Adipocyte (in vitro differentiated cells): ENCODE results near the gene UBXN2A.
"Not testable (repeated sequence)": the region's sequence is repeated elsewhere in the genome, so short reads cannot be mapped to it uniquely, and the experiment has no call there.

Experiments
- DNase-seq: peaks from one replicate; pipeline ENCODE4 v3.0.0-alpha.2; 2015; ENCODE audit warnings: low read depth
- H3K27me3 ChIP-seq: replicated peaks from 2 replicates; pipeline ENCODE4 v1.7.0; 2013; ENCODE audit warnings: mild to moderate bottlenecking, low read length, moderate library complexity; ENCODE audit not compliant: control insufficient read depth, insufficient read depth
- H3K36me3 ChIP-seq: 2 replicates; pipeline ENCODE4 v1.7.0; 2013; ENCODE audit warnings: low read length, mild to moderate bottlenecking, moderate library complexity; ENCODE audit not compliant: control insufficient read depth, insufficient read depth, severe bottlenecking
- H3K4me1 ChIP-seq: 2 replicates; pipeline ENCODE4 v1.7.0; 2013; ENCODE audit warnings: mild to moderate bottlenecking, low read length, moderate library complexity; ENCODE audit not compliant: control insufficient read depth, insufficient read depth
- H3K4me3 ChIP-seq: 2 replicates; pipeline ENCODE4 v1.7.0; 2013; ENCODE audit warnings: mild to moderate bottlenecking, low read length, moderate library complexity
- H3K9ac ChIP-seq: 2 replicates; pipeline ENCODE4 v1.7.0; 2013; ENCODE audit warnings: mild to moderate bottlenecking, low read length, moderate library complexity
- H3K9me3 ChIP-seq: 2 replicates; pipeline ENCODE4 v1.7.0; 2013; ENCODE audit warnings: mild to moderate bottlenecking, low read length, moderate library complexity; ENCODE audit not compliant: control insufficient read depth

UBXN2A gene

DNA sequence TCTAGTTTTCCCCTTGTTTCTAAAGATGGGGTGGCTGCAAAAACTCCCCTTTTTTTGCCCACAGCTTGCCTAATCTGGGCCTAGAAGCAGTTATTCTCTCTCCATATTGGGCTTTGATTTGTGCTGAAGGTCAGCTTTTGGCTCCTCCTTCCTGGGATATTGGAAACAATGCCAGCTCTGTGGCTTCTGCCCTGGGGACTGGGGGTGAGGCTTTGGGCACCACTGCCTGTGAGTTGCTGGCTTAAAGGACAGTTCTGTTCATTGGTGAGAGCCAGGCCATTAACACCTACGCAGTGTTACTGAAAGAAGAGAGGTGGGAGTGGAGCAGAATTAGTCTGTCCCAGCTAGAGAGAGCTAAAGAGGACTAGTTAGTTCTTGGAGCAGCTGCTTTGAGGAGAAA, 4.3 kb downstream of the UBXN2A start:
- no peak for DNase-seq
- Histone ChIP-seq H3K4me1 (peaks cover 28% of the 10 kb centered on the region), H3K27me3 (no peaks in the 10 kb centered on the region), H3K4me3 (no peak overlapping the region), H3K36me3 (no peaks in the 10 kb centered on the region), H3K9ac (peak overlapping the region; percentile 25), H3K9me3 (no peaks in the 10 kb centered on the region)

DNA sequence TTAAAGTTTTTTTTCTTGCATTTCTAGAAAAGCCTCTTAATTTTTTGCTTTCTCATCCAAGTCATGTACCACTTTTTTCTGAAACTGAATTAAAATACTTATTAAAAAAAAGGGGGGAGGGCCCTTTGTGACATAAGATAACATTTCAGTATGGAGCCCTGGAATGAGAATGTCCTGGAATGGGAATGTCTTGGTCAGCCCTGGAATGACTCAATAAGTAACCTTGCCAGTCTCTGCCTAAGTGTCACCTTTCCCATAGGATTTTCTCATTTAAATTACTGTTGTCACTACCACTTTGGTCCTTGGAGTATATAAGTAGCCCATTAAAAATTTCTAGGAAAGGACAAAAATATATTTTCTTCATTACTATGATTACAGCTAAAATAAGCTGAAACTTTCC, 4.7 kb downstream of the UBXN2A start:
- Histone ChIP-seq H3K27me3 (no peaks in the 10 kb centered on the region), H3K9ac (no peak overlapping the region), H3K36me3 (no peaks in the 10 kb centered on the region), H3K4me1 (peaks cover 27% of the 10 kb centered on the region), H3K9me3 (no peaks in the 10 kb centered on the region), H3K4me3 (no peak overlapping the region)
- peak; percentile 16 for DNase-seq

DNA sequence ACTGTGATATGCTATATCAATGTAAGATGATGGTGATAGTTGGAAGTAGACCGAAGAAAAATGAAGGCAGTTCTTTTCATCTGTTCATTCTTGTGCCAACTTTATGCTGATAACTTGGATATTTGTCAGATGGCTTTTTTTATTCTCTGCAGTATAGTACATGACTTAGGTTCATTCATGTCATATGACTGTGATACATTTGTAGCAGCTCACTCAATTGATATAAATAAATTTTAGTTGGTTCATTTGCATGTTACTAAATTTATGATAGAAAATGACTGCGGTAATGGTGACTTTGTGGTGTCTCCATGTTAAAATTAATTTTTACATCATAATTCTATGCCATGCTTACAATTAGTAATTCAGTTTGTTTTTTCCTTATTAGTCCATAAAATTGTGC, 7.1 kb downstream of the UBXN2A start:
- Histone ChIP-seq H3K36me3 (no peaks in the 10 kb centered on the region), H3K9me3 (no peaks in the 10 kb centered on the region), H3K4me1 (peaks cover 20% of the 10 kb centered on the region), H3K27me3 (no peaks in the 10 kb centered on the region), H3K4me3 (no peak overlapping the region), H3K9ac (no peak overlapping the region)
- no peak for DNase-seq

- not testable (repeated sequence) for DNase-seq, H3K9me3 ChIP-seq, H3K4me3 ChIP-seq, H3K27me3 ChIP-seq, H3K9ac ChIP-seq, H3K36me3 ChIP-seq, H3K4me1 ChIP-seq
Observed at GRCh38 chr2:23952558-23952957, 12.3 kb downstream of the UBXN2A start.

DNA sequence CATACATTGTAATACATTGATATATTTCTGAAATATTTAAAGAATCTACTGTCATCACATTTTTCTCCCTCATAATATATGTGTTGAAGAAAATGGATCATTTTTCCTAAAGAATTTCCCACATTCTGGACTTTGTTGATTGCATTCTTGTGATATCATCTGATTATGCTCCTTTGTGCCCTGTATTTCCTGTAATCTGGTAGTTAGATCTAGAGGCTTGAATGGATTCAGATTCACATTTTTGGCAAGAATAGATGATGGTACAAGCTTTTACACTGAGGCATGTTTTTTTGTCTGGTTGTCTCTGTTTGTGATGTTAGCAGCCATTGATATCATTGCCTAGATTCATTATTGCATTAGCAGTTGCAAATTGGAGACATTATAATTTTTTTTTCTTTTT, 13.4 kb downstream of the UBXN2A start:
- H3K27me3 ChIP-seq, result no peaks in the 10 kb centered on the region

GRCh38 chr2:23954325-23955014, 14.2 kb downstream of the UBXN2A start:
- Histone ChIP-seq H3K9ac (no peak overlapping the region), H3K9me3 (no peaks in the 10 kb centered on the region), H3K4me1 (no peaks in the 10 kb centered on the region), H3K4me3 (peak overlapping the region; percentile 61), H3K36me3 (no peaks in the 10 kb centered on the region), H3K27me3 (no peaks in the 10 kb centered on the region)
- no peak for DNase-seq

More for the DNA sequence above, 13.4 kb downstream of the UBXN2A start:
- no peak overlapping the region for H3K9ac ChIP-seq
- H3K36me3 ChIP-seq, result no peaks in the 10 kb centered on the region
- H3K4me1 ChIP-seq, result no peaks in the 10 kb centered on the region
- H3K4me3 ChIP-seq, result no peak overlapping the region
- no peaks in the 10 kb centered on the region for H3K9me3 ChIP-seq
- no peak for DNase-seq

GRCh38 chr2:23967846-23968245, 27.6 kb downstream of the UBXN2A start:
- no peaks in the 10 kb centered on the region for H3K4me1 ChIP-seq
- peaks cover 21% of the 10 kb centered on the region for H3K36me3 ChIP-seq
- H3K27me3 ChIP-seq, result no peaks in the 10 kb centered on the region
- no peaks in the 10 kb centered on the region for H3K9me3 ChIP-seq
- DNase-seq, result no peak
- H3K9ac ChIP-seq, result no peak overlapping the region
- H3K4me3 ChIP-seq, result no peak overlapping the region

DNA sequence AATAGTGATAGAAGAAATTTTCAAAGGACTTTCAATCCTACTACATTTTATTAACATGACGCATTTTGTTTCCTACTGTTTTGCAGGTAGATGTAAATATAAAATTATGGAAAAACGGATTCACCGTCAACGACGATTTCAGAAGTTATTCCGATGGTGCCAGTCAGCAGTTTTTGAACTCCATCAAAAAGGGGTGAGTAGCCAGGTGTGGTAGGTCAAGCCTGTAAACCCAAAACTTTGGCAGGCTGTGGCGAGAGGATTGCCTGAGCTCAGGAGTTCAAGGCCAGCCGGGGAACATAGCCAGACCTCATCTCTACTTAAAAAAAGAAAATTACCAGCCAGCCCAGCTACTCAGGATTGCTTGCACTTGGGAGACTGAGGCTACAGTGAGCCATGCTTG, 36.6 kb downstream of the UBXN2A start:
- peaks cover 23% of the 10 kb centered on the region for H3K36me3 ChIP-seq
- no peaks in the 10 kb centered on the region for H3K9me3 ChIP-seq
- no peak for DNase-seq
- no peak overlapping the region for H3K9ac ChIP-seq
- H3K4me1 ChIP-seq, result no peaks in the 10 kb centered on the region
- H3K4me3 ChIP-seq, result no peak overlapping the region
- H3K27me3 ChIP-seq, result no peaks in the 10 kb centered on the region

DNA sequence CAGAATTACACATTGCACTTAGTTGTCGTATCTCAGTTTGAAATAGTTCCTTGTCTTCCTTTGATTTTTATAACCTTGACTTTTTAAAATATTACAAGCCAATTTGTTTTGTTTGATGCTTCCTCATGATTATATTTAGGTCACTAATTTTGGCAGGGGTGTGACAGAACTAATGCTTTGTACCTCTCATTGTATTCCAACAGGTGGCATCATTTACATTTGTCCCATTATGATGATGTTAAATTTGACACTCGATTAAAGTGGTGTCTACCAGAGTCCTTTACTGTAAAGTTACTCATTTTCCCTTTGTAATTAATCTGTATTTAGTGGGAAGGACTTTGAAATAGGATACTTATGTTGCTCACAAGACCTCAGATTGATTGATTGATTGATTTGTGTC, 48.1 kb downstream of the UBXN2A start:
- no peaks in the 10 kb centered on the region for H3K4me1 ChIP-seq
- H3K9ac ChIP-seq, result no peak overlapping the region
- no peak overlapping the region for H3K4me3 ChIP-seq
- H3K9me3 ChIP-seq, result no peaks in the 10 kb centered on the region
- H3K27me3 ChIP-seq, result no peaks in the 10 kb centered on the region
- peaks cover 22% of the 10 kb centered on the region for H3K36me3 ChIP-seq
- peak; percentile 24 for DNase-seq

GRCh38 chr2:23992931-23993330, 52.7 kb downstream of the UBXN2A start:
- Histone ChIP-seq H3K36me3 (peaks cover 4% of the 10 kb centered on the region), H3K4me3 (no peak overlapping the region), H3K4me1 (no peaks in the 10 kb centered on the region), H3K9ac (no peak overlapping the region), H3K27me3 (no peaks in the 10 kb centered on the region), H3K9me3 (no peaks in the 10 kb centered on the region)
- peak; percentile 8 for DNase-seq

DNA sequence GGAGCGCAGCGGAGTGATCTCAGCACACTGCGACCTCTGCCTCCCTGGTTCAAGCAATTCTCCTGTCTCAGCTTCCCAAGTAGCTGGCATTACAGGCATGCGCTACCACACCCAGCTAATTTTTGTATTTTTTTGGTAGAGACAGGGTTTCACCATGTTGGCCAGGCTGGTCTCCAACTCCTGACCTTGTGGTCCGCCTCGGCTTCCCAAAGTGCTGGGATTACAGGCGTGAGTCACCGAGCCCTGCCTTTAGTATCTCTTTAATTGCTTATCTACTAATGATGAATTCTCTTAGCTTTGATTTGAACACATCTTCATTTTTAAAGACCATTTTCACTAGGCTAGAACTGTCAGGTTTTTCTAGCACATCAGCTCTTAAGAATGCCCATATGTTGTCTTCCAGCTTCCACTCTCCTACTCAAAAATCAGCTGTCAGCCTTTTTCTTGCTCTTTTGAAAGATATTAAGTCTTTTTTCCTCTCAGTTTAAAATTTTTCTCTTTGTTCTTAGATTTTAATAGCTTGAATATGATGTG, 53.5 kb downstream of the UBXN2A start:
- DNase-seq, result no peak
- H3K4me3 ChIP-seq, result no peak overlapping the region
- no peak overlapping the region for H3K9ac ChIP-seq
- no peaks in the 10 kb centered on the region for H3K4me1 ChIP-seq
- peaks cover 8% of the 10 kb centered on the region for H3K36me3 ChIP-seq
- no peaks in the 10 kb centered on the region for H3K9me3 ChIP-seq
- H3K27me3 ChIP-seq, result no peaks in the 10 kb centered on the region

GRCh38 chr2:23994567-23994966, 54.3 kb downstream of the UBXN2A start:
- no peak for DNase-seq
- H3K36me3 ChIP-seq, result peaks cover 16% of the 10 kb centered on the region
- no peaks in the 10 kb centered on the region for H3K4me1 ChIP-seq
- no peaks in the 10 kb centered on the region for H3K27me3 ChIP-seq
- no peaks in the 10 kb centered on the region for H3K9me3 ChIP-seq
- no peak overlapping the region for H3K9ac ChIP-seq
- H3K4me3 ChIP-seq, result no peak overlapping the region
